ENCODE data around the gene ADCYAP1R1. TPM values are rescaled to one million over a fixed set of nuclear protein-coding genes. Genes with fewer than 3 reads are reported as not detected.
A peak's percentile ranks its signal among the peaks of the same experiment; 100 is the strongest.

ADCYAP1R1 gene
- polyA plus RNA-seq, 1 donor: 4.4 TPM

DNA sequence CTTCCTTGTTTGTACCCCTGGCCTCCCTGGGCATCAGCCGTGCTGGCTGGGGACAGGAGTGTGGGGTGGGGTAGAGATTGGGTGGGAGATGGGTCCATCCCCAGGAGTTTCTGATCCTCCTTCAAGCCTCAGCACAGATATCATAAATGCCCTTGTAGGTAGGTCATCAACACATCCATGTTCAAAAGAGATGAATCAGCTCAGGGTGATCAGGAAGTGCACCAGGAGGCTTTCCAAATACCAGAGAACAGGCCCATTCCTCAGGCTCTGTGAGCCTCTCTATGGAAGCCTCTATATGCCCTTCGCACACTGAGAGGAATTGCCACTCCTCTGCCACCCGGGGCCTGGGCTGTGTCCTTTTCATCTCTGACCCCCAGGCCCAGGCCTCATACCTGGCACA lies 31.9 kb upstream of the ADCYAP1R1 start:
- no peak for DNase-seq
- WGBS (ENCODE audit: insufficient coverage, low lambda C conversion rate): no CpG with 5 or more reads among the region's 3 CpGs
- no peak overlapping the region for H3K4me3 ChIP-seq (ENCODE audit: low read length)
- no peaks in the 10 kb centered on the region for H3K36me3 ChIP-seq (ENCODE audit: control insufficient read depth, insufficient read depth, low read length)
- no peak overlapping the region for H3K27ac ChIP-seq (ENCODE audit: low read length)
- no peaks in the 10 kb centered on the region for H3K4me1 ChIP-seq (ENCODE audit: control insufficient read depth, insufficient read depth, low read length)
- no peaks in the 10 kb centered on the region for H3K9me3 ChIP-seq (ENCODE audit: control insufficient read depth, low read depth, low read length)
- H3K27me3 ChIP-seq (ENCODE audit: control insufficient read depth, insufficient read depth, low read length): peaks cover under 1% of the 10 kb centered on the region

DNA sequence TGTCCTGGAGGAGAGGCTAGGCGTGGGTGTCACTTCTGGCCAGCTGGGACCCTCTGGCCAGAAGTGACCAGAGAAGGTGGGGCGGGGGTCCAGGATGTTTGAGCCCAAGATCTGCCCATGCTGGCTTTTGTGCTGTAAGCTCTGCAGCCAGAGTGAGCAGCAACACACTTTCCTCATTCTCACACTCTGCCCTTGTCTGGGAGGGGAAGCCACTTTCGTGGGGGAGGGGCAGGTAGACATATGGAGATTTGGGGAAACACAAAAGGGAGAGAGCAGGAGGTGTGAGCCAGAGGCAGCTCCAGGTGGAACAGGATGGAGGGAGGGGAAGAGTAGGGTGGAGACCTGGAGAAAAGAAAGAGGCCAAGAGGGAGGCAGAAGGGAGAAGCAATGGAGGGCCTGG lies 31.5 kb upstream of the ADCYAP1R1 start:
- no peak for DNase-seq
- WGBS (ENCODE audit: insufficient coverage, low lambda C conversion rate): no CpG with 5 or more reads among the region's 3 CpGs

GRCh38 chr7:31022117-31022516 lies 30.0 kb upstream of the ADCYAP1R1 start:
- Histone ChIP-seq H3K36me3 (ENCODE audit: control insufficient read depth, insufficient read depth, low read length) (no peaks in the 10 kb centered on the region), H3K27ac (ENCODE audit: low read length) (no peak overlapping the region), H3K9me3 (ENCODE audit: control insufficient read depth, low read depth, low read length) (no peaks in the 10 kb centered on the region), H3K27me3 (ENCODE audit: control insufficient read depth, insufficient read depth, low read length) (peaks cover 4% of the 10 kb centered on the region), H3K4me1 (ENCODE audit: control insufficient read depth, insufficient read depth, low read length) (peaks cover 4% of the 10 kb centered on the region), H3K4me3 (ENCODE audit: low read length) (no peak overlapping the region)
- WGBS (ENCODE audit: insufficient coverage, low lambda C conversion rate): no CpG with 5 or more reads among the region's 4 CpGs
- no peak for DNase-seq

More for the DNA sequence above, 31.5 kb upstream of the ADCYAP1R1 start:
- Histone ChIP-seq H3K4me3 (ENCODE audit: low read length) (no peak overlapping the region), H3K27me3 (ENCODE audit: control insufficient read depth, insufficient read depth, low read length) (no peaks in the 10 kb centered on the region), H3K27ac (ENCODE audit: low read length) (no peak overlapping the region), H3K9me3 (ENCODE audit: control insufficient read depth, low read depth, low read length) (no peaks in the 10 kb centered on the region), H3K4me1 (ENCODE audit: control insufficient read depth, insufficient read depth, low read length) (no peaks in the 10 kb centered on the region), H3K36me3 (ENCODE audit: control insufficient read depth, insufficient read depth, low read length) (no peaks in the 10 kb centered on the region)

GRCh38 chr7:31022726-31023125 lies 29.4 kb upstream of the ADCYAP1R1 start:
- peaks cover 6% of the 10 kb centered on the region for H3K4me1 ChIP-seq (ENCODE audit: control insufficient read depth, insufficient read depth, low read length)
- no peak overlapping the region for H3K4me3 ChIP-seq (ENCODE audit: low read length)
- H3K27ac ChIP-seq (ENCODE audit: low read length): no peak overlapping the region
- no CpG with 5 or more reads among the region's 3 CpGs for WGBS (ENCODE audit: insufficient coverage, low lambda C conversion rate)
- no peaks in the 10 kb centered on the region for H3K36me3 ChIP-seq (ENCODE audit: control insufficient read depth, insufficient read depth, low read length)
- no peaks in the 10 kb centered on the region for H3K9me3 ChIP-seq (ENCODE audit: control insufficient read depth, low read depth, low read length)
- peaks cover 4% of the 10 kb centered on the region for H3K27me3 ChIP-seq (ENCODE audit: control insufficient read depth, insufficient read depth, low read length)
- DNase-seq: no peak

- H3K4me1 ChIP-seq (ENCODE audit: control insufficient read depth, insufficient read depth, low read length): peaks cover 6% of the 10 kb centered on the region
Observed at GRCh38 chr7:31023877-31024276, 28.2 kb upstream of the ADCYAP1R1 start.

GRCh38 chr7:31027161-31027965 lies 24.7 kb upstream of the ADCYAP1R1 start:
- Histone ChIP-seq H3K4me3 (ENCODE audit: low read length) (no peak overlapping the region), H3K9me3 (ENCODE audit: control insufficient read depth, low read depth, low read length) (no peaks in the 10 kb centered on the region), H3K36me3 (ENCODE audit: control insufficient read depth, insufficient read depth, low read length) (no peaks in the 10 kb centered on the region), H3K27ac (ENCODE audit: low read length) (peak overlapping the region; percentile 53), H3K27me3 (ENCODE audit: control insufficient read depth, insufficient read depth, low read length) (peaks cover 4% of the 10 kb centered on the region), H3K4me1 (ENCODE audit: control insufficient read depth, insufficient read depth, low read length) (peaks cover 6% of the 10 kb centered on the region)
- no CpG with 5 or more reads among the region's 20 CpGs for WGBS (ENCODE audit: insufficient coverage, low lambda C conversion rate)
- DNase-seq: peak; percentile 45 to 58

More at GRCh38 chr7:31023877-31024276, 28.2 kb upstream of the ADCYAP1R1 start:
- WGBS (ENCODE audit: insufficient coverage, low lambda C conversion rate): no CpG with 5 or more reads among the region's 5 CpGs
- no peak for DNase-seq
- Histone ChIP-seq H3K27ac (ENCODE audit: low read length) (no peak overlapping the region), H3K36me3 (ENCODE audit: control insufficient read depth, insufficient read depth, low read length) (no peaks in the 10 kb centered on the region), H3K4me3 (ENCODE audit: low read length) (no peak overlapping the region), H3K27me3 (ENCODE audit: control insufficient read depth, insufficient read depth, low read length) (peaks cover 4% of the 10 kb centered on the region), H3K9me3 (ENCODE audit: control insufficient read depth, low read depth, low read length) (no peaks in the 10 kb centered on the region)

GRCh38 chr7:31028006-31028405 lies 24.1 kb upstream of the ADCYAP1R1 start:
- DNase-seq: no peak
- Histone ChIP-seq H3K4me3 (ENCODE audit: low read length) (no peak overlapping the region), H3K27me3 (ENCODE audit: control insufficient read depth, insufficient read depth, low read length) (peaks cover 4% of the 10 kb centered on the region), H3K27ac (ENCODE audit: low read length) (no peak overlapping the region), H3K4me1 (ENCODE audit: control insufficient read depth, insufficient read depth, low read length) (peaks cover 6% of the 10 kb centered on the region), H3K36me3 (ENCODE audit: control insufficient read depth, insufficient read depth, low read length) (no peaks in the 10 kb centered on the region), H3K9me3 (ENCODE audit: control insufficient read depth, low read depth, low read length) (no peaks in the 10 kb centered on the region)
- WGBS (ENCODE audit: insufficient coverage, low lambda C conversion rate): no CpG with 5 or more reads among the region's 5 CpGs

GRCh38 chr7:31028417-31028992 lies 23.6 kb upstream of the ADCYAP1R1 start:
- no CpG with 5 or more reads among the region's 18 CpGs for WGBS (ENCODE audit: insufficient coverage, low lambda C conversion rate)

DNA sequence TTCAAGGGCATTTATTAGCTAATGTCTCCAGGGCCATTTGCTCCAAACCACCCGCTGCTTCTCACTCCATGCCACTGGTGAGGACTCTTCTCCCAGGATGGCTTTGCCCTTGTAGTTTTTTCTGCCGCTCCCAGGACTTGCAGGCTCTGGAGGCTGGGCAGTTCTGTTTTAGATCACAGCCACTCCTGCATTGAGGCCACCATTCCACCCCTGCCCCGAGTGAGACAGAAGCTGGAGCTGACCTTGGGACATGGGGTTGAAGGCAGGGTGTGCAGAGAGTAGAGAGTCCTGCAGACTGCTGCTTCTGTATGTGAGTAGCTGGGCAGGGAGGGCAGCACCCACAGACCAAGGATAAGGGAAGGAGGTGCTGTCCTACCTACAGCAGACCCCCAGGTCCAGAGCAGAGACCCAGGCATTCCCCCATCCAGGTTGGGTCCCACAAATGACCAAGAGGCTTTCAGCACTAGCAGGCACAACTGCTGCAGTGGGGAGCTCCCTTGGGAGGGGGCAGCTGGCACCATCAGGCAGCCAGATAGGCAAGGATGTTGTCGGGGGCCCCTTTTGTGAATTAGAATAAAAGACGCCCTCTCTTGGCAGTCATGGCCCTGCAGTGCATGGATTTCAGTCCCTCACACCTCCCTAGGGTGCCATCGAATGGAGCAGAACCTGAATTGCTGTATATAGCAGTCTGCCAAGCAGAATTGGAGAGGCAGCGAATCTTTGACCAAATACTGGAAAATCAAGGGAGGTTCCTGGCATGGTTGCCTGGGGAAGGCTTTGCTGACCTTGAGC lies 22.7 kb upstream of the ADCYAP1R1 start:
- Histone ChIP-seq H3K4me1 (ENCODE audit: control insufficient read depth, insufficient read depth, low read length) (peaks cover 6% of the 10 kb centered on the region), H3K9me3 (ENCODE audit: control insufficient read depth, low read depth, low read length) (no peaks in the 10 kb centered on the region), H3K4me3 (ENCODE audit: low read length) (no peak overlapping the region), H3K27ac (ENCODE audit: low read length) (no peak overlapping the region), H3K36me3 (ENCODE audit: control insufficient read depth, insufficient read depth, low read length) (no peaks in the 10 kb centered on the region), H3K27me3 (ENCODE audit: control insufficient read depth, insufficient read depth, low read length) (peaks cover 8% of the 10 kb centered on the region)
- DNase-seq: no peak
- WGBS (ENCODE audit: insufficient coverage, low lambda C conversion rate): no CpG with 5 or more reads among the region's 7 CpGs

More at GRCh38 chr7:31028417-31028992, 23.6 kb upstream of the ADCYAP1R1 start:
- peaks cover 4% of the 10 kb centered on the region for H3K27me3 ChIP-seq (ENCODE audit: control insufficient read depth, insufficient read depth, low read length)
- H3K9me3 ChIP-seq (ENCODE audit: control insufficient read depth, low read depth, low read length): no peaks in the 10 kb centered on the region
- H3K4me1 ChIP-seq (ENCODE audit: control insufficient read depth, insufficient read depth, low read length): peaks cover 6% of the 10 kb centered on the region
- DNase-seq: no peak
- no peak overlapping the region for H3K4me3 ChIP-seq (ENCODE audit: low read length)
- H3K36me3 ChIP-seq (ENCODE audit: control insufficient read depth, insufficient read depth, low read length): no peaks in the 10 kb centered on the region
- no peak overlapping the region for H3K27ac ChIP-seq (ENCODE audit: low read length)

DNA sequence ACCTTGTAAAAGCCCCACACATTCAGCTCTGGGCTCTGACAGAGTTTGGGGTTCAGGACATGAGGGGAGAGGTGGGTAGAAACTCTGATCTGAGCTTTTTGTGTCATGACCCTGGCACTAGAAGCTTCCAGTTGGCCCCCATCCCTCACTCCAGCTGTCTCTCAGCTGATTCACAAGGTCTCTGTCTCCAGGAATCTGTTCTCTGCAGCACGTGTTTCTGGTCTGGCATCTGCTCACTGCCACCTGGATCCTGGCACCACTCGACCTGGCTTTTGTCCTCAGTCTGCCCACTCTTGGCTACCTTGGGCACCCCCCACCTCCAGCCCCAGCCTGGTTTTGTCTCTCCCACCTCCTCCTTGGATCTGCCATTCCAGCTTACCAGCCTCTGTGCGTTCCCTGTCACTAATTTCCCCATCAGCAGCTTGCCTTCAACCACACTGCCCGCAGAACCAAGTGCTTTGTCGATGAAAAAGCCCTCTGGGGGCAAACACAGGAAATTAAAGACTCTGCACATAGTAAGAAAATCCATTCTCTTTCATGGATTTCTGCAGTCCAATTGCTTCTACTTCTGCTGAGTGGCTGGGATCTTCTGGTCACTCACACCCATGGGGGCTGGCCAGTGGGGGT lies 18.3 kb upstream of the ADCYAP1R1 start:
- Histone ChIP-seq H3K36me3 (ENCODE audit: control insufficient read depth, insufficient read depth, low read length) (no peaks in the 10 kb centered on the region), H3K27me3 (ENCODE audit: control insufficient read depth, insufficient read depth, low read length) (peaks cover 11% of the 10 kb centered on the region), H3K9me3 (ENCODE audit: control insufficient read depth, low read depth, low read length) (no peaks in the 10 kb centered on the region), H3K4me1 (ENCODE audit: control insufficient read depth, insufficient read depth, low read length) (no peaks in the 10 kb centered on the region), H3K27ac (ENCODE audit: low read length) (no peak overlapping the region), H3K4me3 (ENCODE audit: low read length) (no peak overlapping the region)
- DNase-seq: no peak
- WGBS (ENCODE audit: insufficient coverage, low lambda C conversion rate): 100% methylated on average over 1 of the region's 5 CpGs
